AG09309 (cell line): ENCODE results near the gene LASP1NB.
A peak's percentile ranks its signal among the peaks of the same experiment; 100 is the strongest.
"Not testable (repeated sequence)": the region's sequence is repeated elsewhere in the genome, so short reads cannot be mapped to it uniquely, and the experiment has no call there.

Experiments used
- DNase-seq: peaks from one replicate; pipeline ENCODE4 v3.0.0-alpha.2; 2010; ENCODE audit warnings: low read depth
- H3K4me3 ChIP-seq: 2 replicates; pipeline ENCODE4 v1.5.1; 2011; ENCODE audit warnings: mild to moderate bottlenecking, low read depth, low read length, moderate library complexity; ENCODE audit not compliant: control insufficient read depth
- TF ChIP-seq, protein P1 (sequence below): IDR thresholded peaks from 2 replicates; pipeline ENCODE4 v1.5.1; 2011; ENCODE audit warnings: mild to moderate bottlenecking, low read depth, low read length, inconsistent platforms; ENCODE audit not compliant: insufficient read depth, control insufficient read depth; ENCODE audit errors: missing control alignments

Gene LASP1NB

DNA sequence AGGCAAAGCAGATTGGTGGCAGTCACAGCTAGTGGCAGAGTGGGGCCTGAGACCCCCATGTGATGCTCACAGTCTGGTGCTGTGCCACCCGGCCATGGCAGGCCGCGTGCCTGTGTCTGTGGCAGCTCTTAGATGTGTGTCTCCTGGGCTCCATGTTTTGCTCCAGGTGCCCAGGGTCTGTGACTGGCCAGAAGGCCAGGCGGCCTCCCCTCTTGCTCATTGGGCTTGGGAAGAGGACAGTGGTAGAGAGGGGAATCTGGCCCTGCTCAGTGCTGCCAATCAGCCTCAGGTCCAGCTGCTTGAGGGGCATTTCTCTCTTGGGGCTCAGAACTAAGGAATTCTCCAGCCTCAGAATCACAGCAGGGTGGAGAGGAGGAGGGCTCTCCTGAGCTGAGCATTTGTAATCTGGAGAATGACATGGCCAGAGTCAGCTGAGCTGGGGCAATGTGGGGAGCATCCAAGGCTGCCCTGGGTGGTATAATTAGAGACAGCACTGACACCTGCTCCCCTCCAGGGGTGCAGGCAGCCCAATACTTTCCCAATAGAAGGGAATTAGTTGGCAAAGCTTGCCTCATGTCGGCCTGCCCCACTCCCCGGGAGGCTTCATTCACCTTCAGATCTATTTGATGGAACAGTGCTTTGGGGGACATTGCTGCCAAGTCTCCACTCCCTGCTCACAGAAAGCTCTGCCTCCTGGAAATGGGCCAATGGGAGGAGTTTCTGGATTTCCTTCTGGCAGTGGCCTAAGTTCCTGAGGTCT is 2.7 kb upstream of the LASP1NB start:
- peak; percentile 18 for DNase-seq
- H3K4me3 ChIP-seq: no peak overlapping the region
- TF ChIP-seq, protein P1, sequence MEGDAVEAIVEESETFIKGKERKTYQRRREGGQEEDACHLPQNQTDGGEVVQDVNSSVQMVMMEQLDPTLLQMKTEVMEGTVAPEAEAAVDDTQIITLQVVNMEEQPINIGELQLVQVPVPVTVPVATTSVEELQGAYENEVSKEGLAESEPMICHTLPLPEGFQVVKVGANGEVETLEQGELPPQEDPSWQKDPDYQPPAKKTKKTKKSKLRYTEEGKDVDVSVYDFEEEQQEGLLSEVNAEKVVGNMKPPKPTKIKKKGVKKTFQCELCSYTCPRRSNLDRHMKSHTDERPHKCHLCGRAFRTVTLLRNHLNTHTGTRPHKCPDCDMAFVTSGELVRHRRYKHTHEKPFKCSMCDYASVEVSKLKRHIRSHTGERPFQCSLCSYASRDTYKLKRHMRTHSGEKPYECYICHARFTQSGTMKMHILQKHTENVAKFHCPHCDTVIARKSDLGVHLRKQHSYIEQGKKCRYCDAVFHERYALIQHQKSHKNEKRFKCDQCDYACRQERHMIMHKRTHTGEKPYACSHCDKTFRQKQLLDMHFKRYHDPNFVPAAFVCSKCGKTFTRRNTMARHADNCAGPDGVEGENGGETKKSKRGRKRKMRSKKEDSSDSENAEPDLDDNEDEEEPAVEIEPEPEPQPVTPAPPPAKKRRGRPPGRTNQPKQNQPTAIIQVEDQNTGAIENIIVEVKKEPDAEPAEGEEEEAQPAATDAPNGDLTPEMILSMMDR: peak; percentile 6

DNA sequence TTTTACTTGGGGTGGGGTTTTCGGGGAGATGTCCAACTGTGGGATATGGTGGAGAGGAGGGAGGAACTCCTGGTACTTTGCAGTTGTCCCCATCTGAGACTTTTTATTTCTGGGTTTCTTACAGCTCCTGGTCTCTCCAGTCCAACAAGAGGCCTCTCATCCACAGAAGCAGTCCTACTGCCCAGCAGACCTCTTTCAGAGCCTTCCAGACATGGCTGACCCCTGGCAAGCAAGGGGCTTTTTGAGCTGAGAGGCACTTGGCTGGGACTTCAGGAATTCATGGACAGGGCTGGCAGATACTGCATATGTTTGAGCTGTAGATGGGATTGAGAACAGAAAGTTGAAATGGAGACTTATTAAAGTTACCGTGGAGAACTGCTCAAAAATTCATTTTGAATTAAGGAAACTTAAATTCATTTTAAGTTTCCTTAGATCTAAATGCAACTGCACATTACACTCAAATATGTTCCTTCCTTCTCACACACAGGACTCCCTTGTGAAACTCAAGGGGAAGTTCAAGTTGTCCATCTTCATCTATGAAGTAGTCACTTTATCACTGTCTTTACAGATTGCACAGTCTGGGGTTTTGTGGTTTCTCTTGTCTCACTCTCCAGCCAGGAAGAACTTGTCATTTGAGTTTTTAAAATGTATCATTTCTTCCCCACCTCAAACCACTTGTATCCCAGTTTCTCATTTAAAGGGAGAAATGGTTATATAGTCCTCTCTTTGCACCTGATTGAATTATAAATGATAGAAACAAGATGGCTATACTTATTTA is 1.1 kb downstream of the LASP1NB start:
- TF ChIP-seq, protein P1: no peak
- H3K4me3 ChIP-seq: no peak overlapping the region

DNA sequence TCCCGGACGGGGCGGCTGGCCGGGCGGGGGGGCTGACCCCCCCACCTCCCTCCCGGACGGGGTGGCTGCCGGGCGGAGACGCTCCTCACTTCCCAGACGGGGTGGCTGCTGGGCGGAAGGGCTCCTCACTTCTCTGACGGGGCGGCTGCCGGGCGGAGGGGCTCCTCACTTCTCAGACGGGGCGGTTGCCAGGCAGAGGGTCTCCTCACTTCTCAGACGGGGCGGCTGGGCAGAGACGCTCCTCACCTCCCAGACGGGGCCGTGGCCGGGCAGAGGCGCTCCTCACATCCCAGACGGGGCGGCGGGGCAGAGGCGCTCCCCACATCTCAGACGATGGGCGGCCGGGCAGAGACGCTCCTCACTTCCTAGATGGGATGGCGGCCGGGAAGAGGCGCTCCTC is 5.4 kb downstream of the LASP1NB start:
- not testable (repeated sequence) for DNase-seq, H3K4me3 ChIP-seq

More for the DNA sequence above, 1.1 kb downstream of the LASP1NB start:
- no peak for DNase-seq

DNA sequence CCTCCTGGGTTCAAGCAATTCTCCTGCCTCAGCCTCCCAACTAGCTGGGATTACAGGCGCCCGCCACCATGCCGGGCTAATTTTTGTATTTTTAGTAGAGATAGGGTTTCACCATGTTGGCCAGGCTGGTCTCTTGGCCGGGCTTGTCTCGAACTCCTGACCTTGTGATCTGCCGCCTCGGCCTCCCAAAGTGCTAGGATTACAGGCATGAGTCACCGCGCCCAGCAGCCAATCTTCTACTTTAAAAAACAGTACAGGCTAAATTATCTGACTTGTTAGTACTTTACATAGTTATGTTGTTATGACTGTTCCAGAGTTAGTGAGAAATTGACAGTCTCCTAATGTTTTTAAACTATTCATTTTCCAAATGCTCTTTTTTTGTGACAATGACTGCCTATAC is 8.5 kb downstream of the LASP1NB start:
- DNase-seq: not testable (repeated sequence)

DNA sequence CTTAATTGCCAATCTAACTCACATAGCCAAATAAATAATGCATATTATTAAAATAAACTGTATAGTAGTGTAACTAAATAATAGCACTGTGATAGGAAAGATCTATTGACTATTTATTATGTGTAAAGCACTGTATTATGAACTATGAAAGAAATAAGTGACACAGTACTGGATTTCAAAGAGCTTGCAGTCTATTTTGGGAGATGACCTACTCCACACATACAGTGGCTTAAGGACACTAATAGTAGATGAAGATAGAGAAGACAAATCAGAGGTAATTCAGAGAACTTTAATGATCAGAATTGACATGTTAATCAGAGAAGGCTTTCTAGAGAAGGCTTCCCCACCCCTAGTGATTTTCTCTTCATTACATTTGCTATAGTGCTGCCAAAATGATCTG is 14.6 kb downstream of the LASP1NB start:
- no peak for DNase-seq
- TF ChIP-seq, protein P1: no peak

More for the DNA sequence above, 8.5 kb downstream of the LASP1NB start:
- not testable (repeated sequence) for H3K4me3 ChIP-seq

DNA sequence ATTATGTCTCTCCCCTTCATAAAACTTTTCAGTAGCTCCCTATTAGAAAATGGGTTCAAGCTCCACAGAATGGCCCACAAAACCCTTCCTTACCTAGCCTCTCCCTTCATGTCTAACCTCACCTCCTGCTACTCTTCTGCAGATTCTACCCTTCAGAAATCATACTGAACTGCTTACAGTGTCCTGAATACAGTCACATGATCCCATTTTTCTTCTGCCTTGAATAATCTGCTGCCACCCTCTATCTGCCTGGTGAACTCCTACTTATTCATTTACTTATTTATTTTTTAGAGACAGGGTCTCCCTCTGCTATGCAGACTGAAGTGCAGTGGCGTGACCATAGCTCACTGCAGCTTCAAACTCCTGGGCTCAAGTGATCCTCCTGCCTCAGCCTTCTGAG is 15.0 kb downstream of the LASP1NB start:
- DNase-seq: no peak
- H3K4me3 ChIP-seq: no peak overlapping the region
- TF ChIP-seq, protein P1: no peak

More for the DNA sequence above, 14.6 kb downstream of the LASP1NB start:
- no peak overlapping the region for H3K4me3 ChIP-seq

DNA sequence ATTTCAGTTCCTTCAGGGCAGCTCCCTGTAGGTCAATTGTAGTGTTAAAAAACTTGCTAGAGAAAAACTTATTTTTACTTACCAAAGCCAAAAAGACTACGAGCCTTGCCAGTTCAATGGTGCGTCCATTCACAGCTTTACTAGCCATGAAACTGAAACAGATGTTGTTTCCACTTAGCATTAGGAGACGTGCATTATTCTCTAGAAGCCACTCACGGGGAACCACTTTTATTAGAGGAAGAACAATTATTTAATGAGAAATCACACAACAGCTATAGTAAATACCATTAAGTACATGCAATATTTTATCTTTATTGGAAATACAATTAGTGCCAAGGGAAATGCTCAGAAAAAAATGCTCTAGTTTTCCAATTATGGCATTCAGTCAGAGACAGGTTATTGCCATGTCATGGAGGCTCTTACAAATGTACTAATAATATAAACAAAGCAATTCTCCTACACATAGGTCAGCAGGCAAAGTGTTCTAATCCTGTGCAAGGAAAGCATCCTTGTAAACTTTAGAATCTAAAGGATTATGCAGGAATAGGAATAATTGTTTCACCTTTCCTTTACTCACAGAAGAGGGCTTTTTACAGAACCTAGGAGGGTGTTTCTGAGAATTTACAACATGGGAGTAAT is 17.4 kb downstream of the LASP1NB start:
- DNase-seq: no peak
- TF ChIP-seq, protein P1: no peak
- H3K4me3 ChIP-seq: no peak overlapping the region
